IPS-15b (cell line): ENCODE data around the gene FOXD4L6.
"Not testable (repeated sequence)": the region's sequence is repeated elsewhere in the genome, so short reads cannot be mapped to it uniquely, and the experiment has no call there.

Source experiments
- H3K27me3 ChIP-seq: one replicate; pipeline ENCODE4 v1.6.1; 2013; ENCODE audit warnings: low read length; ENCODE audit not compliant: control insufficient read depth, insufficient read depth
- H3K36me3 ChIP-seq: one replicate; pipeline ENCODE4 v1.6.1; 2013; ENCODE audit warnings: low read length; ENCODE audit not compliant: control insufficient read depth, insufficient read depth
- H3K4me1 ChIP-seq: one replicate; pipeline ENCODE4 v1.6.1; 2013; ENCODE audit warnings: mild to moderate bottlenecking, low read length; ENCODE audit not compliant: control insufficient read depth, insufficient read depth
- H3K4me3 ChIP-seq: one replicate; pipeline ENCODE4 v1.5.1; 2013; ENCODE audit warnings: low read depth, low read length
- H3K9ac ChIP-seq: one replicate; pipeline ENCODE4 v1.6.1; 2013; ENCODE audit warnings: low read depth, mild to moderate bottlenecking, low read length
- H3K9me3 ChIP-seq: one replicate; pipeline ENCODE4 v1.6.1; 2013; ENCODE audit warnings: mild to moderate bottlenecking, low read length; ENCODE audit not compliant: control insufficient read depth, insufficient read depth

The FOXD4L6 gene

DNA sequence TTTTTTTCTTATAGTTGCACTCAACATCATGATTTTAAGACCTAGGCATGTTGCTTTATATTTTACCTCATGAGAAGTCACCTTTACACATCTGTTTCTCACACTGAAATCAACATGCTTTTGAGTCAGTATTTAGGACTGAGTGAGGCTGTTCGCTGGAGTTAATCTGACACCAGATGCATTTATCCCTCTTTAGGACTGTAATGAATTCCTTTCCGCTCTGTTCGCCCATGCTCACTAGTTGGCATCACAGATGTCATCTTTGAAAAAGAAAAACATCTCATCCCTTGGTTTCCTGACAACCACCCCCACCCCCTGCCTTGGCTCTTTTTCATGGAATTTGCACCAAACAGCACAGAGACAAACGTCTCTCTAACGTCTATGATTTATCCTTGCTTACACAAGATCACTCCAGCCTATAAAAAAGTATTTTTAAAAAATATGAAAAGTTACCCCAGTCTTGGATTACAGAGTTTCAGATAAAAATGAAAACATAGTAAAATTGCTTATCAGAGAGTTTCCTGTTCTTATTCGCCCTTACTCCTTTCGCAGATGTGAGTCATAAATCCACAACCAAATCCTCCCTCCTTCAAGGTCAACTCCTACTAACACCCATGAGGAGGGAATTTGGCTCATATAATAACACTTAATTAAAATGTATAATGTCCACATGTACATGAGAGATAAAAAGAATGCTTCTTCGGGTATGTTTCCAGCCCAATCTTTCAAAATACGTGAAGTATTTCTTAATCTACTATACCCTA, 34.3 kb downstream of the FOXD4L6 start:
- H3K27me3 ChIP-seq: peaks cover 15% of the 10 kb centered on the region
- H3K4me3 ChIP-seq, H3K36me3 ChIP-seq, H3K9me3 ChIP-seq, H3K4me1 ChIP-seq, H3K9ac ChIP-seq: not testable (repeated sequence)

DNA sequence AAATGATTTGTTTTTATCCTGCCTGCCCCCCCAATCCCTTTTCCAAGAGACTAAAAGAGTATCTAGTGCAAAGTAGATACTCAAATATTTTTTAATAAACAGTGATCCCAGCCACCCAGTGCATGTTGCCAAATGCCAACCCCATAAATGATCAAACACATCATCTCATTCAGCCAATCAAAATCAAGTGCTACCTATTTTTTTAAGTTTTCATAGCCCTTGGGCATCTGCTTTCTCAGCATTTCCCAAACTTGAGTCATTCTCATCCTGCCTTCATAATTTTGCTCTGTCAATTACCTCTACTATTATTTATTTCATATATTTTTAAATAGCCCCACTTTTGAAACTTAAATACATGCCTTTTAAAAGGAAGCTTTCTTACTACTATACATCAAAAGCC, 37.6 kb downstream of the FOXD4L6 start:
- H3K4me3 ChIP-seq, H3K36me3 ChIP-seq, H3K9me3 ChIP-seq, H3K4me1 ChIP-seq, H3K9ac ChIP-seq: not testable (repeated sequence)
- H3K27me3 ChIP-seq: peaks cover 23% of the 10 kb centered on the region

DNA sequence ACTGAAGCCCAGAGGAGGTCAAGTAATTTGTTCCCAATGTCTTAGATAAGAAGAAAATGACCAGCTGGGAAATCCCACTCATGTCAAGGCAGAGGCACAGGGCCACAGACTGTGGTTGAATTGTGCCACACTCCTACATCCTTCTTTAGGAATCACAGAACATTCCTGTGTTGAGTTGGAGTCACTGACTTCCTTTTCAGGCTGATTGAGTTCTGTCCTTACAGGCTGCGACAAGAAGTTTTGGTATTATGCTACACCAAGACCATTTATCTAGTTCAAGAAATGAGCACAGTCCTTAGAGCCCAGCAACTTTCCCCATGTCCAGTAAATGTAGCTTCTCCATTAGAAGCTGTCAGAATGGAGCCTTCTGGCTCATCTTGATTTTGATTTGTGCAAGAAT, 38.1 kb downstream of the FOXD4L6 start:
- H3K36me3 ChIP-seq, H3K4me1 ChIP-seq, H3K9ac ChIP-seq, H3K4me3 ChIP-seq, H3K9me3 ChIP-seq: not testable (repeated sequence)
- peaks cover 28% of the 10 kb centered on the region for H3K27me3 ChIP-seq

DNA sequence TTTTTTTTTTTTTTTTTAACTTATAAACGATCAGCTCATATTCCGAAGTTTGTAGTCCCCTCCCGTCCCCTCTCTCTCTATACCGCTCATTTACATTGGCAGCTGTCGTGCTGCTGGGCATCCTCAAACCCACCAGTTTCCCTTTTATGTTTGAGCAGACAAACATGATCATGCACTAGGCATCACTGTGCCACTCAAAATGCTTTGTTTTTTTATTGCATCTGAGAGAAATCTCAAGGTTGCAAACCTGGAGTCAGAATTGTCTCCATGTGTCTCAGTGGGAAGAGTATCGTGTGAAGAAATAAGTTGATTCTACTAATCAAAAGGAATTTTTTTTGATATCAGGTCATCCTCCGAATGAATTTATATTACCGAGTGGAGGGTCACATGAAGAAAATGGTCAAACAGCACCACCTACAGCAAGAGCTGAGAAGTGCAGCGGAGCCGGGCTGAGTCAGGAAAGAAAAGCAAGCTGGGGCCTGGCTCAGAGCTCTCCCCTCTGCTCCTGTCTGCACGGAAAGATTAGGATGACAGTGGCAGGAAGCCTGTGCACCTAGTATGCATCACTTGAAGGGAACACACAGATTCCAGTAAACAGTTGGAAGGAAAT, 39.9 kb downstream of the FOXD4L6 start:
- H3K9ac ChIP-seq, H3K36me3 ChIP-seq, H3K9me3 ChIP-seq, H3K4me1 ChIP-seq, H3K4me3 ChIP-seq: not testable (repeated sequence)
- peaks cover 33% of the 10 kb centered on the region for H3K27me3 ChIP-seq

DNA sequence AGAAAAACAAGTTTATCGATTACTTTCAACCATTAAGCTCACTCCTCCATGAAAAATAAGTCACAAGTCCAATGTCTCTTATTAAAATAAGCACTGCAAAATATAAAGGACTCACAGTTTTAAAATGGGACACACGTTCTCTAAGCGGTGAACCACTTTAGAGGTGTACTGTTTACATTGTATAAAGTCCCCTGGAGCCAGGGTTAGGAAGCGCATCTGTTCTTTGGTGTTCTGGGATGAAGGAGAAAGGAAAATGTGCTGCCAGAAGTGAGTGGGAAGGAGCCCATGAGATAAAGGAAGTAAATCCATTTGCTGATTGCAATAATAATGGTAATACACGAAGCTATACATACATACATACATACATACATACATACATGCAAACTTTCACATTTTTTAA, 40.6 kb downstream of the FOXD4L6 start:
- H3K4me3 ChIP-seq, H3K4me1 ChIP-seq, H3K36me3 ChIP-seq, H3K9me3 ChIP-seq, H3K9ac ChIP-seq: not testable (repeated sequence)
- peaks cover 34% of the 10 kb centered on the region for H3K27me3 ChIP-seq

DNA sequence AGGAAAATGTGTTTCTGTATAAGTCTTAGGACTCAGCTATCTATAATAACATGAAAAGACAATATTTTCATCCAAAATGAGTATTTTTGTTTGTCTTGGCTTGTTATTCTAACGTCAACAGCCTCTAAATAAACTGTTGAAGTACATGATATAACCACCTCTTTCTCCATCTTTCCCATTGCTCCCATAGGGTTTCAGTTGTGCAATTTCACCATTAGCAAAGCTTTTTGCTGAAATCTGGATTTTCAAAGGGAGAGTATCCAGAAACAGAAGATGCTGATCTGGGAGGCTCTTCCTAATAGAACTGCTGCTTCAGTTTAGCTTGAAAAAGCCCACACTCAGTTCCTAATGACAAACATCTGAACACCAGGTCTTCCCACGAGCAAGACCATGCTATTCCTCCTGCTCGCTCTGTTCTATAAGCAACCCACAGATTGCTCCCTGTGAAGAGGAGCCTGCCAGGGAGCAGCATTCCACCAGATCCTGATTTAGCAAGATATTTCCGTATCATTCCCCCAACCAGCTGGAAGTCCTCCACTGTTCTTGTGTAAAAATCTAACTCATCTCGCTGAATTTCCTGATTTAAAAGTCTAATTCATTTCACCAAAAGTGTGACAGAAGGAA, 41.2 kb downstream of the FOXD4L6 start:
- H3K9ac ChIP-seq, H3K9me3 ChIP-seq, H3K4me3 ChIP-seq, H3K4me1 ChIP-seq, H3K36me3 ChIP-seq: not testable (repeated sequence)
- peaks cover 41% of the 10 kb centered on the region for H3K27me3 ChIP-seq

DNA sequence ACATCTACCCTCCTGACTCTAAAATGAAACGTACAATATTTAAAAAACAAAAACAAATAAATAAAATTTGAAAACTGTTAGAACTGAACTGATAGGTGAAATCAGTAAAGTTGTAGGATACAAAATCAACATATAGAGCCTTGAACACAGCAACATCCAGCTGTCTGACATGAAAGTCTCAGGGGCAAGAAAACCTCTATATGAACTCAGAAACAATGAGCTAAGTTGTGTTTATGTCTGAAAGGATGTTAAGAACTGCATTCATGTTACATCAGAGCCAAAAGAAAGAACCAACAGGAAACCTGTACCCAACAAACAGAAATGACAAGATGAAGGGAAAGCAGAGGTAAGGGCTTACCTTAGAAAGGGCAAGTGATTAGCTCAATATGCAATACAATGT, 41.8 kb downstream of the FOXD4L6 start:
- H3K36me3 ChIP-seq, H3K9ac ChIP-seq, H3K9me3 ChIP-seq, H3K4me1 ChIP-seq, H3K4me3 ChIP-seq: not testable (repeated sequence)
- H3K27me3 ChIP-seq: peaks cover 42% of the 10 kb centered on the region

DNA sequence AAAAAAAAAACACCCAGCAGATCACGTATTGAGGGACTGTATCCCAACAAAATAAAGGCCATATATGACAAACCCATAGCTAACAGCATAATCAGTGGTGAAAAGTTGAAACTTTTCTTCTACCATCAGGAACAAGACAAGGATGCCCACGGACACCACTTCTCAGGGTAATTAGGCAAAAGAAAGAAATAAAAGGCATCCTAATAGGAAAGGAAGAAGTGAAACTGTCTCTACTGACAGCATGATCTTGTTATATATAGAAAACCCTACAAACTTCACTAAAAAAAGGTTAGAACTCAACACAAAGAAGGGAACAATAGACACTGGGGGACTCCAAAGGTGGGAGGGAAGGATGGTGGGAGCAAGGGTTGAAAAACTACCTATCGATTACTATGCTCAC, 42.3 kb downstream of the FOXD4L6 start:
- not testable (repeated sequence) for H3K36me3 ChIP-seq, H3K4me1 ChIP-seq, H3K9me3 ChIP-seq, H3K9ac ChIP-seq, H3K4me3 ChIP-seq
- peaks cover 42% of the 10 kb centered on the region for H3K27me3 ChIP-seq

DNA sequence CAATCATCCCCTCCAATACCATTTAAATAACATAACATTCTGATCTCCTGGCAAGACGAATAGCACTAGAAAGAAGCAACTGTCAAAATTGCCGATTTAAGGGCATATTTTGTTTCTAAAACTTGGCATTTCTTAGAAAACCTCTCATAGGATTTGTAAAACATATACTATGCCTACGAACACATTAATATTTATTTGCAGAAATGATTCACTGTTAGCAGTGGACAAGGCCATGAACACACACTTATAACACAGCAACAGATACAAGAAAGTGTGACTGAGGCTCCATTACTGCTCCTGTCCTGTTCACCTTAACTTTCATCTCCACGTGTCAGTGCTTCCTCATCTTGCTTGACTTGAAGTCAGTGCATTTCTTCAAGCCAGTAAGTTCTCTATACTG, 46.1 kb downstream of the FOXD4L6 start:
- H3K27me3 ChIP-seq: peaks cover 50% of the 10 kb centered on the region
- H3K4me1 ChIP-seq, H3K4me3 ChIP-seq, H3K36me3 ChIP-seq, H3K9me3 ChIP-seq, H3K9ac ChIP-seq: not testable (repeated sequence)

DNA sequence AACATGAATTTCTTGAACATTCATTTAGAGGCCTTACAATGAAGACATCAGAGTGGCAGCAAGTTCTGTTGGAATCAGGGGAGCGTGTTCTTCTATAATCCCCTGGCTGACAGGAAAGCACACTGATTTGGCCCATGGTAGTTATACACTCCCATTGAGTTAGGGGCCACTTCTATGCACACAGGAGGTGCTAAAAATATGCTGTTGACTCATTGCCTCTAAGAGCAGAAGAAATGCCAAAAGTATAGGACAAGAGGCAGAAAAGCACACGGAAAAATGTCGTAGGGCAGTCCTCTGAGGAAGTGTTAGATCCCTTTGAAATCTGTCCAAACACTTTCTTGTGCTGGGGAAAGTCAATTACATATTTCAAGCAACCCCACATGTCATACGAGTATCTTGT, 49.0 kb downstream of the FOXD4L6 start:
- not testable (repeated sequence) for H3K9me3 ChIP-seq, H3K4me1 ChIP-seq, H3K36me3 ChIP-seq, H3K9ac ChIP-seq, H3K4me3 ChIP-seq
- H3K27me3 ChIP-seq: peaks cover 52% of the 10 kb centered on the region

DNA sequence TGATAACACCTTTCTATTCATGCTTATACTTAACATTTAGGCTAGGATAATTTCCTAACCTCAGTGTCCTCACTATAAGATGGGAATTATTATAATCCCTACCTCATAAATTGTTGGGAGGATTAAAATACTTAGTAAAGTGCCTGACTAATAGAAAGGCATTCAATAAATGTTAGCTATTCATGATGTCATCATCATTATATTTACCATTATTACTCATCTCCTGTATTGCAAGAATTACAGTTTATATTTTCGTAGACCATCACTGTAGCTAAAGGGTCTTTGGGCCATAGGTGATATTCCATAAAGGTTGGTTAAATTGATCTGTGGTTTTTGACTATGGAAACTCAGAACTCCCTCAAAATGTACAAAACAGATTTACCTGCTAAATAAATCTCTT, 50.9 kb downstream of the FOXD4L6 start:
- H3K36me3 ChIP-seq, H3K9me3 ChIP-seq, H3K4me3 ChIP-seq, H3K9ac ChIP-seq, H3K4me1 ChIP-seq: not testable (repeated sequence)
- H3K27me3 ChIP-seq: peaks cover 59% of the 10 kb centered on the region
